ENCODE measurements around the gene NPNT.

The NPNT gene

GRCh38 chr4:105966051-105966450, 70.8 kb downstream of the NPNT start:
- DNase-seq = no peak
- H3K27ac ChIP-seq (ENCODE audit: low read depth, low read length) = no peak overlapping the region
- H4K5ac ChIP-seq (ENCODE audit: low read length) = no peak overlapping the region
- H3K4me1 ChIP-seq (ENCODE audit: control insufficient read depth, low read depth, low read length) = no peaks in the 10 kb centered on the region
- H3K56ac ChIP-seq (ENCODE audit: low read length) = no peak overlapping the region
- no peak overlapping the region for H2BK15ac ChIP-seq (replicated peaks; ENCODE audit: low read depth)
- no peak overlapping the region for H2BK120ac ChIP-seq (ENCODE audit: low read depth, low read length)
- H3K36me3 ChIP-seq (ENCODE audit: control insufficient read depth, insufficient read depth, low read length) = no peaks in the 10 kb centered on the region
- H4K8ac ChIP-seq (ENCODE audit: low read depth, low read length) = no peak overlapping the region
- H3K79me1 ChIP-seq (ENCODE audit: low read length) = no peaks in the 10 kb centered on the region
- H3K18ac ChIP-seq (ENCODE audit: low read length) = no peak overlapping the region
- no peak overlapping the region for H2BK5ac ChIP-seq (ENCODE audit: low read length)
- H3K23ac ChIP-seq (ENCODE audit: low read length) = no peak overlapping the region
- H3K9ac ChIP-seq (ENCODE audit: low read length) = no peak overlapping the region
- H3K79me2 ChIP-seq (ENCODE audit: control insufficient read depth, insufficient read depth, low read length) = no peaks in the 10 kb centered on the region
- no peak overlapping the region for H3K4me2 ChIP-seq (ENCODE audit: low read length)
- no peak overlapping the region for H2AK5ac ChIP-seq (ENCODE audit: low read length)
- no peak overlapping the region for H3K4me3 ChIP-seq (ENCODE audit: low read length)
- H3K4ac ChIP-seq (ENCODE audit: low read depth, low read length) = no peak overlapping the region
- no peaks in the 10 kb centered on the region for H3K27me3 ChIP-seq (ENCODE audit: insufficient read depth, low read length, poor library complexity)

GRCh38 chr4:105967058-105967658, 71.9 kb downstream of the NPNT start:
- no peaks in the 10 kb centered on the region for H3K79me1 ChIP-seq (ENCODE audit: low read length)
- H3K18ac ChIP-seq (ENCODE audit: low read length) = no peak overlapping the region
- H4K5ac ChIP-seq (ENCODE audit: low read length) = no peak overlapping the region
- no CpG with 5 or more reads among the region's 10 CpGs for WGBS (ENCODE audit: extremely low coverage, insufficient coverage, low lambda C conversion rate)
- H3K4ac ChIP-seq (ENCODE audit: low read depth, low read length) = no peak overlapping the region
- no peak overlapping the region for H4K8ac ChIP-seq (ENCODE audit: low read depth, low read length)
- H3K56ac ChIP-seq (ENCODE audit: low read length) = no peak overlapping the region
- no peak overlapping the region for H3K4me3 ChIP-seq (ENCODE audit: low read length)
- H2BK5ac ChIP-seq (ENCODE audit: low read length) = no peak overlapping the region
- no peak overlapping the region for H2BK120ac ChIP-seq (ENCODE audit: low read depth, low read length)
- no peak overlapping the region for H3K23ac ChIP-seq (ENCODE audit: low read length)
- H3K4me1 ChIP-seq (ENCODE audit: control insufficient read depth, low read depth, low read length) = no peaks in the 10 kb centered on the region
- H3K27ac ChIP-seq (ENCODE audit: low read depth, low read length) = no peak overlapping the region
- no peaks in the 10 kb centered on the region for H3K79me2 ChIP-seq (ENCODE audit: control insufficient read depth, insufficient read depth, low read length)
- DNase-seq = no peak
- no peaks in the 10 kb centered on the region for H3K36me3 ChIP-seq (ENCODE audit: control insufficient read depth, insufficient read depth, low read length)
- H3K9ac ChIP-seq (ENCODE audit: low read length) = no peak overlapping the region
- H2AK5ac ChIP-seq (ENCODE audit: low read length) = no peak overlapping the region
- H3K4me2 ChIP-seq (ENCODE audit: low read length) = no peak overlapping the region
- H3K27me3 ChIP-seq (ENCODE audit: insufficient read depth, low read length, poor library complexity) = no peaks in the 10 kb centered on the region
- H2BK15ac ChIP-seq (replicated peaks; ENCODE audit: low read depth) = no peak overlapping the region

GRCh38 chr4:105969575-105969974, 74.3 kb downstream of the NPNT start:
- Histone ChIP-seq H4K5ac (ENCODE audit: low read length) (no peak overlapping the region), H3K27ac (ENCODE audit: low read depth, low read length) (no peak overlapping the region), H3K4me3 (ENCODE audit: low read length) (no peak overlapping the region), H3K56ac (ENCODE audit: low read length) (no peak overlapping the region), H3K4me1 (ENCODE audit: control insufficient read depth, low read depth, low read length) (peaks cover 3% of the 10 kb centered on the region), H3K79me1 (ENCODE audit: low read length) (no peaks in the 10 kb centered on the region), H2BK120ac (ENCODE audit: low read depth, low read length) (no peak overlapping the region), H3K23ac (ENCODE audit: low read length) (no peak overlapping the region), H3K79me2 (ENCODE audit: control insufficient read depth, insufficient read depth, low read length) (no peaks in the 10 kb centered on the region), H3K27me3 (ENCODE audit: insufficient read depth, low read length, poor library complexity) (no peaks in the 10 kb centered on the region), H2BK15ac (replicated peaks; ENCODE audit: low read depth) (no peak overlapping the region), H3K4me2 (ENCODE audit: low read length) (no peak overlapping the region), H4K8ac (ENCODE audit: low read depth, low read length) (no peak overlapping the region), H3K9ac (ENCODE audit: low read length) (no peak overlapping the region), H2BK5ac (ENCODE audit: low read length) (no peak overlapping the region), H2AK5ac (ENCODE audit: low read length) (no peak overlapping the region), H3K4ac (ENCODE audit: low read depth, low read length) (no peak overlapping the region), H3K18ac (ENCODE audit: low read length) (no peak overlapping the region), H3K36me3 (ENCODE audit: control insufficient read depth, insufficient read depth, low read length) (no peaks in the 10 kb centered on the region)
- WGBS (ENCODE audit: extremely low coverage, insufficient coverage, low lambda C conversion rate) = no CpG with 5 or more reads among the region's 2 CpGs
- DNase-seq = no peak

- H3K56ac ChIP-seq (ENCODE audit: low read length) = no peak overlapping the region
- no peaks in the 10 kb centered on the region for H3K79me2 ChIP-seq (ENCODE audit: control insufficient read depth, insufficient read depth, low read length)
- WGBS (ENCODE audit: extremely low coverage, insufficient coverage, low lambda C conversion rate) = no CpG with 5 or more reads among the region's 1 CpG
- H2BK120ac ChIP-seq (ENCODE audit: low read depth, low read length) = no peak overlapping the region
- H3K79me1 ChIP-seq (ENCODE audit: low read length) = no peaks in the 10 kb centered on the region
- H3K27me3 ChIP-seq (ENCODE audit: insufficient read depth, low read length, poor library complexity) = no peaks in the 10 kb centered on the region
- H3K4me3 ChIP-seq (ENCODE audit: low read length) = no peak overlapping the region
- no peaks in the 10 kb centered on the region for H3K36me3 ChIP-seq (ENCODE audit: control insufficient read depth, insufficient read depth, low read length)
- no peak overlapping the region for H3K4me2 ChIP-seq (ENCODE audit: low read length)
- no peak overlapping the region for H2BK5ac ChIP-seq (ENCODE audit: low read length)
- H3K4me1 ChIP-seq (ENCODE audit: control insufficient read depth, low read depth, low read length) = peaks cover 3% of the 10 kb centered on the region
- H4K8ac ChIP-seq (ENCODE audit: low read depth, low read length) = no peak overlapping the region
- no peak overlapping the region for H2BK15ac ChIP-seq (replicated peaks; ENCODE audit: low read depth)
- H3K27ac ChIP-seq (ENCODE audit: low read depth, low read length) = no peak overlapping the region
- no peak overlapping the region for H3K23ac ChIP-seq (ENCODE audit: low read length)
- H4K5ac ChIP-seq (ENCODE audit: low read length) = no peak overlapping the region
- H3K18ac ChIP-seq (ENCODE audit: low read length) = no peak overlapping the region
- no peak overlapping the region for H2AK5ac ChIP-seq (ENCODE audit: low read length)
- H3K4ac ChIP-seq (ENCODE audit: low read depth, low read length) = no peak overlapping the region
- DNase-seq = no peak
- no peak overlapping the region for H3K9ac ChIP-seq (ENCODE audit: low read length)
Observed at GRCh38 chr4:105970371-105970770, 75.1 kb downstream of the NPNT start.

- Histone ChIP-seq H2AK5ac (ENCODE audit: low read length) (no peak overlapping the region), H2BK120ac (ENCODE audit: low read depth, low read length) (no peak overlapping the region), H3K9ac (ENCODE audit: low read length) (no peak overlapping the region), H4K5ac (ENCODE audit: low read length) (no peak overlapping the region), H2BK5ac (ENCODE audit: low read length) (no peak overlapping the region), H3K79me1 (ENCODE audit: low read length) (no peaks in the 10 kb centered on the region), H3K79me2 (ENCODE audit: control insufficient read depth, insufficient read depth, low read length) (no peaks in the 10 kb centered on the region), H3K18ac (ENCODE audit: low read length) (no peak overlapping the region), H3K4me2 (ENCODE audit: low read length) (no peak overlapping the region), H3K56ac (ENCODE audit: low read length) (no peak overlapping the region), H3K4ac (ENCODE audit: low read depth, low read length) (no peak overlapping the region), H3K23ac (ENCODE audit: low read length) (no peak overlapping the region), H3K4me1 (ENCODE audit: control insufficient read depth, low read depth, low read length) (peaks cover 3% of the 10 kb centered on the region), H2BK15ac (replicated peaks; ENCODE audit: low read depth) (no peak overlapping the region), H3K36me3 (ENCODE audit: control insufficient read depth, insufficient read depth, low read length) (no peaks in the 10 kb centered on the region), H3K27ac (ENCODE audit: low read depth, low read length) (no peak overlapping the region), H3K27me3 (ENCODE audit: insufficient read depth, low read length, poor library complexity) (no peaks in the 10 kb centered on the region), H4K8ac (ENCODE audit: low read depth, low read length) (no peak overlapping the region), H3K4me3 (ENCODE audit: low read length) (no peak overlapping the region)
- no CpG with 5 or more reads among the region's 4 CpGs for WGBS (ENCODE audit: extremely low coverage, insufficient coverage, low lambda C conversion rate)
- DNase-seq = no peak
Observed at GRCh38 chr4:105971036-105971435, 75.8 kb downstream of the NPNT start.

- no peak for DNase-seq
- Histone ChIP-seq H3K79me1 (ENCODE audit: low read length) (no peaks in the 10 kb centered on the region), H2BK120ac (ENCODE audit: low read depth, low read length) (no peak overlapping the region), H2AK5ac (ENCODE audit: low read length) (no peak overlapping the region), H3K4me1 (ENCODE audit: control insufficient read depth, low read depth, low read length) (peaks cover 3% of the 10 kb centered on the region), H3K27me3 (ENCODE audit: insufficient read depth, low read length, poor library complexity) (no peaks in the 10 kb centered on the region), H3K36me3 (ENCODE audit: control insufficient read depth, insufficient read depth, low read length) (no peaks in the 10 kb centered on the region), H3K27ac (ENCODE audit: low read depth, low read length) (no peak overlapping the region), H4K8ac (ENCODE audit: low read depth, low read length) (no peak overlapping the region), H3K4ac (ENCODE audit: low read depth, low read length) (no peak overlapping the region), H3K9ac (ENCODE audit: low read length) (no peak overlapping the region), H3K4me2 (ENCODE audit: low read length) (no peak overlapping the region), H3K56ac (ENCODE audit: low read length) (no peak overlapping the region), H3K4me3 (ENCODE audit: low read length) (no peak overlapping the region), H4K5ac (ENCODE audit: low read length) (no peak overlapping the region), H2BK5ac (ENCODE audit: low read length) (no peak overlapping the region), H3K18ac (ENCODE audit: low read length) (no peak overlapping the region), H3K23ac (ENCODE audit: low read length) (no peak overlapping the region), H2BK15ac (replicated peaks; ENCODE audit: low read depth) (no peak overlapping the region), H3K79me2 (ENCODE audit: control insufficient read depth, insufficient read depth, low read length) (no peaks in the 10 kb centered on the region)
- no CpG with 5 or more reads among the region's 5 CpGs for WGBS (ENCODE audit: extremely low coverage, insufficient coverage, low lambda C conversion rate)
Observed at GRCh38 chr4:105972946-105973621, 77.8 kb downstream of the NPNT start.
